H1 (cell line): ENCODE results near the gene AMN. TPM values are rescaled to one million over a fixed set of nuclear protein-coding genes. Genes with fewer than 3 reads are reported as not detected.

Experiments used
- CTCF ChIA-PET: fragments of 300-600 bp; sonication (Branson Sonifier 250); formaldehyde crosslinking; loops from one replicate; lab custom pipeline; 2021; ENCODE audit not compliant: partially characterized antibody; lab: Charles Lee
- POLR2A ChIA-PET: fragments of 300-600 bp; sonication (Branson Sonifier 250); formaldehyde crosslinking; loops from one replicate; lab custom pipeline; 2021; ENCODE audit warnings: inconsistent platforms; ENCODE audit not compliant: partially characterized antibody; lab: Charles Lee
- DNase-seq, 2 experiments: peaks; one replicate each; pipeline versions ENCODE4 v3.0.0 to v3.0.0-alpha.2; 2010 to 2022; ENCODE audit warnings: low spot score in 2 of 2, low read depth in 1 of 2, mixed read lengths in 1 of 2
- FAIRE-seq: peaks from 2 replicates; lab custom pipeline; 2011; peaks lifted over from hg19 to GRCh38; lab: Jason Lieb, UNC
- H2AFZ ChIP-seq: 2 replicates; pipeline ENCODE4 v1.8.1; 2012; ENCODE audit warnings: low read length, inconsistent platforms
- H2AK5ac ChIP-seq: 2 replicates; pipeline ENCODE4 v1.6.1; 2013; ENCODE audit warnings: low read depth, low read length
- H2BK120ac ChIP-seq: replicated peaks from 2 replicates; pipeline ENCODE3; 2013; ENCODE audit warnings: low read depth, low read length, inconsistent platforms
- H2BK12ac ChIP-seq: 2 replicates; pipeline ENCODE4 v1.6.1; 2013; ENCODE audit warnings: low read depth, low read length
- H2BK15ac ChIP-seq: 2 replicates; pipeline ENCODE4 v1.6.1; 2013; ENCODE audit warnings: low read length
- H2BK20ac ChIP-seq: 2 replicates; pipeline ENCODE4 v1.6.1; 2013; ENCODE audit warnings: low read length
- H2BK5ac ChIP-seq: 2 replicates; pipeline ENCODE4 v1.6.1; 2013; ENCODE audit warnings: low read depth, low read length
- H3K14ac ChIP-seq: 2 replicates; pipeline ENCODE4 v1.6.1; 2013; ENCODE audit warnings: inconsistent platforms; ENCODE audit not compliant: insufficient read length
- H3K18ac ChIP-seq: 2 replicates; pipeline ENCODE4 v1.6.1; 2013; ENCODE audit warnings: low read length; ENCODE audit errors: extremely low read depth
- H3K23ac ChIP-seq: 2 replicates; pipeline ENCODE4 v1.6.1; 2013; ENCODE audit warnings: inconsistent platforms; ENCODE audit not compliant: insufficient read length
- H3K23me2 ChIP-seq: 2 replicates; pipeline ENCODE4 v1.6.1; 2013; ENCODE audit warnings: low read depth, low read length
- H3K27ac ChIP-seq: 2 replicates; pipeline ENCODE4 v1.6.1; 2011; ENCODE audit warnings: low read depth, low read length, inconsistent platforms
- H3K27me3 ChIP-seq, 4 experiments: replicated peaks in 1 of 4; 1 replicate in 1 of 4; 2 replicates in 3 of 4; pipeline versions ENCODE4 v1.6.1 to v1.8.1; 2011 to 2013; ENCODE audit warnings: low read length in 3 of 4, mild to moderate bottlenecking in 3 of 4, inconsistent platforms in 2 of 4, mixed read lengths in 2 of 4, moderate library complexity in 1 of 4; ENCODE audit not compliant: control insufficient read depth in 3 of 4, insufficient read depth in 3 of 4; ENCODE audit errors: extremely low read depth in 1 of 4
- H3K36me3 ChIP-seq, 4 experiments: 2 replicates each; pipeline versions ENCODE4 v1.6.1 to v1.8.1; 2011 to 2013; ENCODE audit warnings: mild to moderate bottlenecking in 4 of 4, low read length in 3 of 4, moderate library complexity in 2 of 4, control low read depth in 1 of 4, inconsistent platforms in 1 of 4; ENCODE audit not compliant: insufficient read depth in 4 of 4, control insufficient read depth in 2 of 4
- H3K4ac ChIP-seq: replicated peaks from 2 replicates; pipeline ENCODE3; 2013; ENCODE audit warnings: low read length, low read depth, mixed read lengths, inconsistent platforms; ENCODE audit not compliant: insufficient read length
- H3K4me1 ChIP-seq, 4 experiments: replicated peaks in 1 of 4; 1 replicate in 1 of 4; 2 replicates in 3 of 4; pipeline versions ENCODE4 v1.6.1 to v1.8.1; 2011 to 2013; ENCODE audit warnings: low read length in 3 of 4, inconsistent platforms in 2 of 4, mixed read lengths in 1 of 4; ENCODE audit not compliant: insufficient read depth in 4 of 4, control insufficient read depth in 3 of 4
- H3K4me2 ChIP-seq, 2 experiments: 2 replicates each; pipeline versions ENCODE4 v1.6.1 to v1.8.1; 2011 to 2013; ENCODE audit warnings: low read depth in 2 of 2, low read length in 2 of 2, control low read depth in 1 of 2, inconsistent platforms in 1 of 2, mild to moderate bottlenecking in 1 of 2; ENCODE audit not compliant: insufficient read depth in 1 of 2
- H3K4me3 ChIP-seq, 4 experiments: fragments of 200-600, 300-600 bp in 1 of 4; sonication (generic), shearing (Covaris generic), sonication (Bioruptor Twin) in 1 of 4; 2 replicates each; pipeline versions ENCODE4 v1.5.1 to v1.8.1; 2011 to 2016; ENCODE audit warnings: low read length in 4 of 4, low read depth in 3 of 4, control low read depth in 2 of 4, inconsistent platforms in 2 of 4, mild to moderate bottlenecking in 2 of 4, mixed read lengths in 1 of 4, moderate library complexity in 1 of 4; ENCODE audit not compliant: insufficient read depth in 2 of 4; ENCODE audit errors: extremely low read depth in 1 of 4
- H3K56ac ChIP-seq: replicated peaks from 2 replicates; pipeline ENCODE3; 2013; ENCODE audit warnings: low read depth, mild to moderate bottlenecking, mixed read lengths, low read length, inconsistent platforms; ENCODE audit not compliant: insufficient read length
- H3K79me1 ChIP-seq: 2 replicates; pipeline ENCODE4 v1.6.1; 2013; ENCODE audit warnings: low read depth, low read length, control low read depth
- H3K79me2 ChIP-seq, 2 experiments: 2 replicates each; pipeline versions ENCODE4 v1.6.1 to v1.8.1; 2012 to 2013; ENCODE audit warnings: low read length in 2 of 2, mild to moderate bottlenecking in 2 of 2, inconsistent platforms in 1 of 2; ENCODE audit not compliant: insufficient read depth in 2 of 2, control insufficient read depth in 1 of 2
- H3K9ac ChIP-seq, 4 experiments: replicated peaks in 1 of 4; 1 replicate in 1 of 4; 2 replicates in 3 of 4; pipeline versions ENCODE4 v1.6.1 to v1.8.1; 2011 to 2013; ENCODE audit warnings: low read depth in 3 of 4, low read length in 3 of 4, control low read depth in 2 of 4, mild to moderate bottlenecking in 2 of 4, moderate library complexity in 2 of 4, inconsistent platforms in 1 of 4; ENCODE audit errors: extremely low read depth in 1 of 4
- H3K9me3 ChIP-seq, 2 experiments: 2 replicates each; pipeline versions ENCODE4 v1.6.1 to v1.8.1; 2012 to 2013; ENCODE audit warnings: mild to moderate bottlenecking in 2 of 2, moderate library complexity in 2 of 2, control low read depth in 1 of 2, inconsistent platforms in 1 of 2, low read depth in 1 of 2, low read length in 1 of 2, mixed read lengths in 1 of 2; ENCODE audit not compliant: insufficient read depth in 2 of 2
- H4K20me1 ChIP-seq, 2 experiments: replicated peaks in 1 of 2; 2 replicates each; pipeline versions ENCODE3 to v1.8.1; 2011 to 2013; ENCODE audit warnings: inconsistent platforms in 2 of 2, low read length in 2 of 2, mild to moderate bottlenecking in 1 of 2; ENCODE audit not compliant: insufficient read depth in 2 of 2, control insufficient read depth in 1 of 2
- H4K5ac ChIP-seq: 2 replicates; pipeline ENCODE4 v1.6.1; 2013; ENCODE audit warnings: low read length, low read depth, mixed read lengths, inconsistent platforms; ENCODE audit not compliant: insufficient read length
- H4K8ac ChIP-seq: 2 replicates; pipeline ENCODE4 v1.8.0; 2013; ENCODE audit warnings: mild to moderate bottlenecking, moderate library complexity, low read length, inconsistent platforms; ENCODE audit not compliant: insufficient read depth; ENCODE audit errors: extremely low read depth
- H4K91ac ChIP-seq: replicated peaks from 2 replicates; pipeline ENCODE3; 2013; ENCODE audit warnings: low read length, mixed read lengths, inconsistent platforms; ENCODE audit not compliant: insufficient read length
- BRCA1 ChIP-seq: IDR thresholded peaks from 2 replicates; pipeline ENCODE4 v1.6.1; 2012; ENCODE audit warnings: low read depth, low read length, improper control_type of control experiment
- CBX8 ChIP-seq: fragments of 300-800, 300-1000 bp; sonication (generic); IDR thresholded peaks from 2 replicates; pipeline ENCODE4 v1.7.1; 2016; ENCODE audit warnings: low read depth, low read length, borderline replicate concordance
- FOSL1 ChIP-seq: IDR thresholded peaks from 2 replicates; pipeline ENCODE4 v1.6.1; 2011; ENCODE audit warnings: mild to moderate bottlenecking, low read depth, low read length, moderate library complexity; ENCODE audit not compliant: insufficient read depth
- MAX ChIP-seq: IDR thresholded peaks from 2 replicates; pipeline ENCODE4 v1.6.1; 2012; ENCODE audit warnings: inconsistent platforms
- NANOG ChIP-seq: IDR thresholded peaks from 2 replicates; pipeline ENCODE4 v1.6.1; 2011; ENCODE audit warnings: low read length, low read depth, mild to moderate bottlenecking, inconsistent platforms; ENCODE audit not compliant: insufficient read depth, poor library complexity, severe bottlenecking
- POLR2A ChIP-seq, 2 experiments: IDR thresholded peaks; 1 replicate in 1 of 2; 2 replicates in 1 of 2; pipeline ENCODE4 v1.6.1; 2011; ENCODE audit warnings: low read depth in 2 of 2, low read length in 2 of 2, mild to moderate bottlenecking in 2 of 2; ENCODE audit errors: control extremely low read depth in 1 of 2
- SIN3A ChIP-seq, 2 experiments: IDR thresholded peaks in 1 of 2; conservative IDR thresholded peaks in 1 of 2; 2 replicates each; pipeline ENCODE4 v1.6.1; 2011 to 2012; ENCODE audit warnings: low read length in 2 of 2, improper control_type of control experiment in 1 of 2, low read depth in 1 of 2, mild to moderate bottlenecking in 1 of 2
- TBP ChIP-seq: IDR thresholded peaks from 2 replicates; pipeline ENCODE4 v1.6.1; 2011; ENCODE audit warnings: low read depth, low read length, improper control_type of control experiment
- WGBS, 2 experiments: shearing (Covaris generic) in 1 of 2; methylation state at CpG; one replicate each; pipeline versions ENCODE4 v1.1.6 to v1.1.7; 2013 to 2015; ENCODE audit warnings: low lambda C conversion rate in 2 of 2, mixed read lengths in 2 of 2, inconsistent platforms in 1 of 2, low coverage in 1 of 2, missing lambda C conversion rate in 1 of 2; ENCODE audit not compliant: insufficient replicate concordance in 2 of 2, insufficient coverage in 1 of 2, insufficient read length in 1 of 2; ENCODE audit errors: extremely low coverage in 1 of 2, missing lambda C conversion rate in 1 of 2; 5-methylcytosine and 5-hydroxymethylcytosine counted together
- polyA plus RNA-seq, 7 experiments: library from polyadenylated mRNA; depleted of rRNA in 3 of 7; stranded (reverse) in 5 of 7; unstranded in 2 of 7; fragments of >200 nt in 5 of 7; fragments of 200-250 nt in 2 of 7; gene quantifications; 1 replicate in 5 of 7; 2 replicates in 1 of 7; 4 replicates in 1 of 7; pipeline versions ENCODE4 v1.2.1 to v1.2.3, GENCODE V29; 2011 to 2013; ENCODE audit warnings: missing spikeins in 2 of 7, mixed read lengths in 2 of 7
- total RNA-seq: library from RNA; stranded (reverse); fragmentation: NEBNext Ultra II Directional; extraction: Animal tissue kit (Norgen Biotek cat#: 25700); gene quantifications from 2 replicates; pipeline ENCODE4 v1.2.1, GENCODE V29; 2021

AMN gene
- total and polyA plus RNA-seq, 2 of the 8 experiments (the other 6 are each of a cell fraction or from before 2014, with no cell fraction given): 0.77 to 1.5 TPM

- H3K9ac ChIP-seq: no peak overlapping the region
- H3K79me1 ChIP-seq: no peaks in the 10 kb centered on the region
- no peaks in the 10 kb centered on the region; the same call in 1 of the 2 replicates for H3K23me2 ChIP-seq
- no peaks in the 10 kb centered on the region for H3K9me3 ChIP-seq
- no peak for TF ChIP-seq FOSL1
- no peak for TF ChIP-seq SIN3A (conservative IDR thresholded peaks at IDR 0.05 in 1 of 2, IDR thresholded peaks at IDR 0.05 in 1 of 2; ENCODE audit: low read depth in 1 of 2, low read length in 2 of 2)
- no peak for TF ChIP-seq POLR2A (IDR thresholded peaks at IDR 0.05; ENCODE audit: control extremely low read depth in 1 of 2, low read depth in 2 of 2, low read length in 2 of 2)
- TF ChIP-seq MAX: no peak
- no peak for TF ChIP-seq TBP
- TF ChIP-seq BRCA1: no peak
- TF ChIP-seq CBX8: no peak
- TF ChIP-seq NANOG: no peak
- TF ChIP-seq, all 59 proteins: peak for 0
- no peak overlapping the region for H2AK5ac ChIP-seq
- no peaks in the 10 kb centered on the region; a peak in 2 of 8 replicates for H3K36me3 ChIP-seq
- H2BK20ac ChIP-seq: no peak overlapping the region
- no peak overlapping the region for H3K4me3 ChIP-seq
- FAIRE-seq (no peak), DNase-seq (no peak)
- no peak overlapping the region for H4K8ac ChIP-seq
- H3K27me3 ChIP-seq: no peaks in the 10 kb centered on the region
- no peak overlapping the region for H3K14ac ChIP-seq
- no peak overlapping the region for H2BK15ac ChIP-seq
- H3K18ac ChIP-seq: no peak overlapping the region
- H3K27ac ChIP-seq: no peak overlapping the region
- CTCF ChIA-PET: interaction anchor here (1.0 to 1.6 kb wide), 3 partner anchors 48 to 97 kb away, joined by 3 to 4 read pairs (median 4); no protein-coding TSS in a partner anchor
- H3K56ac ChIP-seq: no peak overlapping the region
- H3K23ac ChIP-seq: no peak overlapping the region
- no peak overlapping the region for H2BK12ac ChIP-seq
- no peak overlapping the region for H4K91ac ChIP-seq
- no peak overlapping the region for H3K4me2 ChIP-seq
- peaks cover 0 to 2% (median 0%) of the 10 kb centered on the region in 4 experiments; a peak in 1 of 7 replicates for H3K4me1 ChIP-seq
- no peak overlapping the region for H2BK5ac ChIP-seq
- H2BK120ac ChIP-seq: no peak overlapping the region
- H2AFZ ChIP-seq: no peak overlapping the region
- H3K4ac ChIP-seq: no peak overlapping the region
- H4K5ac ChIP-seq: no peak overlapping the region
- POLR2A ChIA-PET: no interaction called here
- peaks cover 0 to 1% of the 10 kb centered on the region in 2 experiments for H4K20me1 ChIP-seq
- no peaks in the 10 kb centered on the region for H3K79me2 ChIP-seq
- 64% methylated on average over 5 of the region's 5 CpGs; no CpG with 5 or more reads in 1 of the 2 experiments for WGBS, 2 experiments
These were observed 40.1 kb upstream of the AMN start for GRCh38 chr14:102882226-102882906.
